NCI-H146 treated with DMSO at 0.1 percent for 48 hours (cell line): Measurements from ENCODE around the gene C4orf51.

Source experiments
- DNase-seq: peaks from one replicate; lab custom pipeline; 2025; ENCODE audit not compliant: unreplicated experiment; lab: John Stamatoyannopoulos, UW

C4orf51 gene

DNA sequence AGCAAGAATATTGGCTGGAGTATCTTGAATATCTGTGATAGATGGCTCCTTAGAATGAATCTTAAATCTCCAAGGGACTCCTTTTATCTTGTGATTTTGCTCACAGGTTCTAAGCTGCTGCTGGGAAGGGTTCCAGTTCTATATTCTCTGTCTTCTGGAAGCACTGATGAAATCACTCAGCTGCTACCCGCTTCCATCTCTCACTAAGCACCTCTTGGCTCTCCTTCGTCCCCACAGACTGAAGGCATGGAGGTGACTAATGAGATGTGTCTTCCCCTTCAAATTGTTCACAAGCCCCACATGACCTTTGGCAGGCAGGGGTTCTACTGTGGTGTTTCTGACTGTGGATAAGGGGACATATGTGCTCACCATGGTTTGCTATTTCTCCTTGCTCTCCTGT is 75.9 kb downstream of the C4orf51 start:
- DNase-seq = no peak

DNA sequence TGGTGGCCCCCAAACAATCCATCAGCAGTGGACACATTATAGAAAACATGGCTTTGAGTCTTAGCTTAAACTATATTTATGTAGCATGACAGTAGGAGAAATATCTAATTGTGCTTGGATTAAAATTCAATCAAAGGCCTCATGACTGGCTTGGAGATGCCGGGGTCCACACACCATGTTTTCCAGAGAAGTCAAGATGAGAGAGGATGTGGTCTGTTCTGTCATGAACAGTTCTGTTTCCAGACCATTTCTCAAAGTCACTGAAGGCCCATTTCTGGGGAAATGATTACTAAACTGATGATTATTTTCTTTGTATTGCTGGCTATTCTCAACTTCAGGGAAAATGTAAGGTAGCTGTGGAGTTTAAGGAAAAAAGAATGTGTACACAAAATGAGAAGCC is 76.3 kb downstream of the C4orf51 start:
- DNase-seq = no peak

DNA sequence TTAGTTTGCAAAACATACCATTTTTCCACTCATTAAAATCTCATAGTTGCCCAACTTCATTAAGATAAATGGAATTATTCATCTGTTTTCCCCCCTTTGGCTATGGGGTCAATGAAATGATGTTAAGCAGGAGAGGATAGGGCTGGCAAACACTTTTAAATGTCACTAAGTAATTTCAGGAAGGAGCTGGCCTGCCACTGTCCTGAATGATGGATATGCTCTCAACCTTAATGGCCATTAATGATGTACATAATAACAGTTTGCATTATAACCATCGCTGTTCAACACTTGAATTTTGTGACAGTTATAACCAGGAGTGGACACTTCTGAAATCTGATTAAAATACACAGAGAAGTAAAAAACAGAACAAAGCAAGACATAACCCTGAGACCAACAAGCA is 77.2 kb downstream of the C4orf51 start:
- no peak for DNase-seq

DNA sequence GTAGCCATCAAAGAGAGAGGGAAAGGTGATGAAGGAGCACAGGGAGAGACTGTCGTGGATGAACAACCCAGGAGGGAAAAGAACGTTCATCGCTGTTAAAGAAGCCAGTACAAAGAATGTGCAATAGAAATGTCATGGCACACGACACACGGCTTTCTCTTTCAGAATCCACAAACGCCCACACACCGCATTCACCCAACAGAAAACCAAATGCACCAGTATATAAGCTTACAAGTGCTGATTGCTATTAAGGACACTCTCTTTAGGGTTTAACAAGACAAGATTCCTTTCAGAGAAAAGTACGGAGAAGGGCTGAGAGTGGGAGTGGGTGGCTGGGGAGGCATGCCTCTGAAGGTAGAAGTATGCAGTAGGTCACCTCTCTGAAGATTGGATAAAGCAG is 80.2 kb downstream of the C4orf51 start:
- no peak for DNase-seq

DNA sequence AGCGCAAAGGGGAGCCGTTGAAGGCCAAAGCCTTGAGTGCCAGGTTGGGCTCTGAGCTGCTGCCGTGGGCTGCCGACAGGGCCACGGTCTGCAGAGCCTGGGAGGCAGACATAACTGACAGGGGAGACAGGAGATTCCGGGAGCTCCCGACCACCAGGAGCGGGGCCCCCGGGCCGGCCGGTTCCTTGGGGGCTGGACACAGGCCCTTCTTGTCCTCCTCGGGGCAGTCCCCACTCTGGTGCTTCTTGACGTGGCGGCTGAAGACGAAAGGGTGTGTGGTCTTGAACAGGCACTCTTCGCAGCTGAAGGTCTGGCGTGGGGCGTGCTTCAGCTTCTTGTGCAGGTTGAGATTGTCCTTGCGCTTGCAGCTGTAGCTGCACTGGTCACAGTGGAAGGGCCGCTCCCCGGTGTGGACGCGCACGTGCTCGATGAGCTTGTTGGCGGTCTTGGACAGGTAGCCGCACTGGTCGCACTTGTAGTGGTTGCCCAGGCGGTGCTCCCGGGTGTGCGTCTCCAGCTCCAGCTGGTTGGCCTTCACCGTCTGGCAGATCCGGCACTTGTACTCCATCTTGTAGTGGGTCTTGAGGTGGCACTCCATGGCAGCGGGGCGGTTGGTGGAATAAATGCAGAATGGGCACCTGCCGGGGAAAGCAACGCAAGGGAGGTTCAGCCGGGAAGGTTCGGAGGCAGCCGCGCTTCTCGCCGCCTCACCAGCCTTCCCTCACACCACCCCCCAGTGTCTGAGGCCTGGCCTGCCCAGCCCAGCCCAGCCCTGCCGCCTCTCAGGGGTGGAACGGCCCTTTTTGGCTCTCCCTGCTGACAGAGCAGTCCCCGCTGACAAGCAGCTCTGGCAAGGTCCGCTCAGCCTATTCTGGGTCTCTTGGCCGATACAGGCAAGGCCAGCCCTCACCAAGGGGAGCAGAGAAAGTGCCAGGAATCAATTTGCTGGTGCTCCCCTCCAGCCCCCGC is 81.3 kb downstream of the C4orf51 start:
- no peak for DNase-seq

DNA sequence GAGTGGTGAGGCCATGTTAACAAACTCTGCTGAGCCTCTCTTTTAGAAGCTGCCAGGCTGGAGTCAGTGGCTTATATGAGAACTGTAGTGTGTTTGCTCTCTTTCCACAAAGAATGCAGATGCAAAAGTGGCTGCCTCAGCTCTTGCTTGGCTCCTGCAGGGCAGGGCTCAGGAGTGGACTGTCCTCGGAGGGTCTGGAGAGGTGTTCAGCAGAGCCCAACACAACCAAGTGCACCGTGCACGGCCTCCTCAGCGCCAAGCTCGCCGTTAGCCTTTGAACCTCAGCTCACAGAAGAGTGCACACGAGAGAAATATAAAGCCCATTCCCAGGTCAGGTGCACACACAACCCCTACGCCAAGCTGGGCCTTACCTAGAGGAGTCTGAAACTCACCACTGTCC is 82.8 kb downstream of the C4orf51 start:
- no peak for DNase-seq

DNA sequence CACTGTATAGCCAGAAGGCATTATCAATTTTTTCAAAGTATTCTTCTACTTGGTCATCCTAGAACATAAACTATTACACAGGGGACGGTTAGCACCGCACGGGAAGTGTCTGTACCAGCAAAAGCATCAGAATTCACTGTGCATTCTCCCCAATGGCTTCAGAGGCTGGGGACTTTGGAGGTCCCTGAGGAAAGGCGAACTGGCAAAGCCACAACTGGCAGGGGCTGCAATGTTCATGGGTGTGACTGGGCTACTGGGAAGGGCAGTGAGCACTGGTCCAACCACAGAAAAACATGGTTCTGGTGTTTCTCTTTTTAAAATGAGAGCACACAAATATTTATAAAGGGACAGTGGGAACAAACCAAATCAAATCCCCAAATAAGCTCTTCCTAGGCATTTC is 83.5 kb downstream of the C4orf51 start:
- no peak for DNase-seq

DNA sequence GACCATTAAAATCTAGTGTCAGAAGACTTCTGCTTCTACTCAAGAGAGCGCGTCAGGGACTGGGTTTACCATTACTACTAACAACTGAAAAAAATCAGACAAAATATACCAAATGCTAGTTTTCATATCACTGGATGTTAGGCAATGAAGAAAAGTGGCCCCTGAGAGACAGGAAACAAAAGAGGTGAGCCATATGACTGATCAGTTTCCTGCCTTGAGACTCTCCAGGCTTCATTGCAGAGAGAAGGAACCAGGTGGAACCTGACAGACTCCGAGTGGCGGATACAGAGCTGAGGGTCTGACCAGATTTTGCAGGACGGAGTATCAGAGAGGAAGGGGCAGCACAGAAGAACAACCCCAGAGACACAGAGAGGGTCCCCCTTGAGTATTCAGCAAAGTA is 86.3 kb downstream of the C4orf51 start:
- no peak for DNase-seq

DNA sequence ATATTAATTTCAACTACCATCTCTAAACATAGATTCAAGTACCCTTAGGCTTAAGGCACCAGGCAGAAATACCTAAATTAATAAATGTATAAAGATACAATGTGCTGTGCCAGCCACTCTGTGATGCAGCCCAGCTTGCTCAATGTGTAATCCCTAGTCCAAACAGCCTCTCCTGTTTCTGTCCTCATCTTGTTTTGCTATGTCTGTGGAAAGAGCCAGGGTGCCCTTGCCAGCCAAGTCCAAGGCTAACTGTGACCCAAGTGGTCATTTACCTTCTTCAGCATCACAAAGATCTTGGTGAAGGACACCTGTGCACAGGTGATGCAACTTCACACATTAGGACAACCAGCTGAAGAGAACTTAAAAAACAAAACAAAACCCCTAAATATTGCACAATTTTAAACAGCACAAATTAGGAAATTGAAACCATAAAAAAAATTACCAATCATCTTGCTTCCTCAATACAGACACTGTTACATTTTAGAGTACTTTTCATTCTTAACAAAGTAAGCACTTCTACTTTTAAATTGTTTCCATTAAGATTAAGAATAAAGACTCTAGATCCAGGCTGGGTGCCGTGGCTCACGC is 89.6 kb downstream of the C4orf51 start:
- no peak for DNase-seq

DNA sequence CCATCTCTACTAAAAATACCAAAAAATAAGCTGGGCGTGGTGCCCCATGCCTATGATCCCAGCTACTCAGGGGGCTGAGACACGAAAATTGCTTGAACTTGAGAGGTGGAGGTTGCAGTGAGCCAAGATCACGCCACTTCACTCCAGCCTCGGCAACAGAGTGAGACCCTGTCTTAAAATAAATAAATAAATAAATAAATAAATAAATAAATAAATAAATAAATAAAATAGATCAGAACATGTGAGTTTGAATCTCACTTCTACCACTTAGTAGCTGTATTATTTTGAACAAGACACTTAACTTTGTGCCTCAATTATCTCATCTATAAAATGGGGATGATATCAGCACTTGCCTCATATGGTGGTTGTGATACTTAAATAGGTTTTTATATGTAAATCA is 90.2 kb downstream of the C4orf51 start:
- no peak for DNase-seq

DNA sequence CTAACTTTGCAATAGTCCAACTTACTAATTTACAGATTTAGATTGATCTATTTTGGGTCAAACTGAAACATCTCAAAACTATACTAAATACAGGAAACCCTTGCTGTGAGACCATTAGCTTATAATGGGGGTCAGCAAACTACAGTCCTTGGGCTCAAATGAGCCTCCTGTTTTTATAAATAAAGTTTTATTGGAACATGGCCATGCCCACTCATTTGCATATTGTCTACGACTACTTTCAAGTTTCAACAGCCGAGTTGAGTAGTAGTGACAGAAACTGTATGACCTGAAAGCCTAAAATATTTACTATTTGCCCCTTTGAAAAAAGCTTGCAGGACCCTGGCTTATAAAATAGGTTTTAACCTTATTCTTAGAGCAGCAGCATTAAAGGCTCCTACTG is 92.4 kb downstream of the C4orf51 start:
- DNase-seq = no peak

DNA sequence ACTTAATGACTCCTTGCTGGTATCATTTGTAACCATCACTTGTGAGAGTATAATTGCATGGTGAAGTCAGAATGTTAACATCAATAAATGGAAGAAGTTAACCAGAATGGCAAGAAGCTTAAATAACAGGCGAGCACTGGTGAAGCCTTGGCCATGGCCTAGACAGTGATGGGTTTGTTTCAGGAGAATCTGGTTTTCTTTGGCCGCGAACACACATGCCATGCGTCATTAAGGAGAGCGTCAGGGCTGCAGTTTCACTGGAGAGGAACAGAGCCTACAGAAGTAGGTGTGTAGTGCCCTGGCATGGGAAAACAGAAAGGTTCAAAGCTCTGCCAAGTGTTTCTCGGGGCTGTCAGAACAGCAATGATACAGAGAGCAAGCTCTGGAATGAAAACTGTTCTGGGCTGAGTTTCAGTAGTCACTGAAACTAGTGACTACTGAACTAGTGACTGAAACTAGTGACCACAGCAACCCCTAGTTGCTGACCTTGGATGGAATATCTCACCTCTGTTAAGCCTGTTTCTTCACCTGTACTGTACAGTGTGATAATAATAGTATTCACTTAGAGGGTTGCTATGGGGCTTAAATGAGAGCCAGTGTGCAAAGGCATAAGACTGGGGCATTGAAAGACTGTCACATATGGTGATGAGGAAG is 93.8 kb downstream of the C4orf51 start:
- no peak for DNase-seq

DNA sequence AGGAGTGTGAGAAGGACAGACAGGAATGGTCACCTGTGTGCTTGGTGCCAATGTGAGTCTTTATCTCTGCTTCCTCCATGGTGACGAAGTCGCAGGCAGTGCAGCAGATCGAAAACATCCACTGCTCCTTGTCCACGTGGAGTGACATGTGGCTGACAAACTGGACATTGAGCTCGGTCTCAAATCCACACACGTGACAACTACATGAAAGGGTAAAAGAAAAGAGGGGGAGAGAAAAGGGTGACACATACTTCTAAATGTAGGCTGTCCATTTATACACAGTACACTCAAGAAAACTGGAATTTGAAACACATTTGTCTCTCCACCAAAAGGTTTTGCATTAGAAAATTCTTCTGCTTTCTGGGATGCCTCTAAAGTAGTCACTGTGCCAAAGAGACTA is 94.5 kb downstream of the C4orf51 start:
- DNase-seq = no peak

DNA sequence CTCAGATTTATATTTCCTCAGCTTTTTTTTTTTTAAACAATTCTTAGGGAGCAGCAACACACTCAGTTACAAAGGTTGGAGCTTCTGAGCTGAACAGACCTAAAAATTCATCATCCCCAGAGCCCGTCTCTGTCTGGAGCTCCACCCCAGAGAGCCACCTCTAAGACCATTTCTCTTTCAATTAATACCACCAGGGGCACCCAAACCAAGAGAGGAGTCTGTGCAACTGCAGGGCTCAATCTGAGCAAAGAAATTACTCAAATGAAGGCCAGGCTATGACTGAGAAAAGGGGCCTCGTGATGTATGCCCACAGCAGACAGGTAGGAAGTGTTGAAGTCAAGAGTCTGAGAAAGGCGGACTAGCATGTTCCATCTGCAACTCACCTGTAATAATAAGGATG is 95.5 kb downstream of the C4orf51 start:
- no peak for DNase-seq

DNA sequence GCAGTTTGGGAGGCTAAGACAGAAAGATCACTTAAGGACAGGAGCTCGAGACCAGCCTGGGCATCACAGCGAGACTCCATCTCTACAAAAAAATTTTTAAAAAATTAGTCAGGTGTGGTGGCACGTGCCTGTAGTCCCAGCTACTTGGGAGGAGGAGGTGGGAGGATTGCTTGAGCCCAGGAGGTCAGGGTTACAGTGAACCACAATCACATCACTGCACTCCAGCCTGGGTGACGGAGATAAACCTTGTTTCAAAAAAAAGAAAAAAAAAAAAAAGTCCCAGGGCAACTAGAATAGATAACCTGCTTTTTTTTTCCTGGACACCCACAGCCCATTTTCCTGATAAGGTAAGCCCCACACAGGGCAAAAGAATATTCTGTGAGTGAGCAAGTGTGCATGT is 96.3 kb downstream of the C4orf51 start:
- no peak for DNase-seq

DNA sequence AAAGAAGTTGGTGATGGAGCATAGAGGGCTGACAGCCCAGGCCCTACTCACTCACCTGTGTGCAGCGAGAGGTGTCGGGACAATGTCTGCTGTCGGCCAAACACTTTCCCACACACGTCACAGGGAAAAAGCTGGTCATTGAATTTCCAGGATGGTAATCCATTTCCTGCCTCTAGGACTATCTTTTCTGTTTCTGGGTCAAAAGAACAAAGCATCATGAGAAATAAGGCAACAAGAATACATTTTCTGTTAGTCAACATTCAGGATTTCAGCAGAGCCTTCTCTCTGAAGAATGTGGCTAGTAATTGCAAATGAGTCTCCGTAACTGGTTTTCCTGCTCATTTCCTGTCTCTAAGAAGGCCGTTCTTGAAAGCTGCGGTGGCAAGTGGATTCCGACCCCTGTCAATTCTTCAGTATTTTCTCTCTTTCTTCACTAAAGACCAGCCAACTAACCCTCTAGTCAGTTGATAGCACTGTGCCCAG is 99.4 kb downstream of the C4orf51 start:
- no peak for DNase-seq

DNA sequence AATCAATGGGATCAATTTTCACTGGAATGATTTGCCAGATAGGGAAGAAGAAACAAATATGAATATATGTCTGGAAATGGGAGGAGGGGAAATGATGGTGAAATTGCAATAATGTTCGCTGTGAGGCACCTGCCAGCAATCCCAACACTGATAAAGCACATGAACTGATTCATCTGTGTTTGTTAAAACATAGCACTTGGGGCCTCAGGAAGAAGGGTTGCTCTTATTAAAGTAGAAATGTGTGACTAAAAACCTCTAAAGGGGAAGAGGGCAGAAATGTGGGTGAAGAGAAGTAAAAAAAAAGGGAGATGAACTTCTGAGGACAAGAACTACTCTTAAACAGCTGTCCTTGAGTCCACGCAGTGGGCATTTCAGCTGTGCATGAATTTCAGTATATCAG is 101.4 kb downstream of the C4orf51 start:
- no peak for DNase-seq
